K562 (cell line): ENCODE data around the gene NTRK2. TPM values are rescaled to one million over a fixed set of nuclear protein-coding genes. Genes with fewer than 3 reads are reported as not detected.

Experiments used
- ATAC-seq: fragments of 200-7000 bp; cut with Tn5 transposase; 3 replicates; pipeline ENCODE4 v1.9.1; 2020; ENCODE audit warnings: moderate library complexity
- BruUV-seq: library from RNA; stranded (reverse); fragments of 400-500 nt; replicated peaks from 2 replicates; lab custom pipeline; 2021; lab: Mats Ljungman, UMichigan
- CTCF ChIA-PET: fragments of 300-600 bp; formaldehyde crosslinking; extraction: SDS; loops from one replicate; lab custom pipeline; 2021; ENCODE audit warnings: low intra/inter-chr PET ratio; lab: Yijun Ruan, JAX
- POLR2A ChIA-PET: fragments of 300-600, 350-650 bp; sonication (Branson Sonifier 250); formaldehyde crosslinking; extraction: SDS; loops from one replicate; lab custom pipeline; 2021; ENCODE audit warnings: antibody characterized with exemption, inconsistent platforms; lab: Yijun Ruan, JAX
- DNase-seq, 4 experiments: peaks; one replicate each; pipeline versions ENCODE4 v3.0.0 to v3.0.0-alpha.2; 2011 to 2018; ENCODE audit warnings: low spot score in 3 of 4, mixed read lengths in 3 of 4; ENCODE audit errors: extremely low read depth in 1 of 4
- FAIRE-seq: peaks from 2 replicates; lab custom pipeline; 2011; peaks lifted over from hg19 to GRCh38; lab: Jason Lieb, UNC
- H2AFZ ChIP-seq: 2 replicates; pipeline ENCODE4 v1.6.0; 2011; ENCODE audit warnings: low read depth, low read length, control low read depth, inconsistent platforms
- H3K27ac ChIP-seq: fragments of 200-600 bp; 3 replicates; pipeline ENCODE4 v1.8.0; 2011; ENCODE audit warnings: low read depth, mild to moderate bottlenecking, control low read depth, inconsistent platforms, low read length, moderate library complexity, mixed read lengths; ENCODE audit errors: extremely low read depth
- H3K27me3 ChIP-seq, 2 experiments: fragments of 300-600 bp in 1 of 2; 2 replicates in 1 of 2; 3 replicates in 1 of 2; pipeline versions ENCODE4 v1.6.0 to v1.8.0; 2011; ENCODE audit warnings: inconsistent platforms in 2 of 2, low read length in 2 of 2, mild to moderate bottlenecking in 1 of 2, mixed read lengths in 1 of 2, moderate library complexity in 1 of 2; ENCODE audit not compliant: control insufficient read depth in 2 of 2, insufficient read depth in 2 of 2
- H3K36me3 ChIP-seq: fragments of 300-600 bp; 3 replicates; pipeline ENCODE4 v1.8.0; 2011; ENCODE audit warnings: mild to moderate bottlenecking, low read length, inconsistent platforms; ENCODE audit not compliant: control insufficient read depth, insufficient read depth
- H3K4me1 ChIP-seq, 2 experiments: fragments of 200-600 bp in 1 of 2; replicated peaks in 1 of 2; 2 replicates in 1 of 2; 3 replicates in 1 of 2; pipeline versions ENCODE4 v1.5.1 to v1.8.0; 2011; ENCODE audit warnings: inconsistent platforms in 2 of 2, low read length in 2 of 2, mild to moderate bottlenecking in 1 of 2, mixed read lengths in 1 of 2, moderate library complexity in 1 of 2; ENCODE audit not compliant: control insufficient read depth in 2 of 2, insufficient read depth in 2 of 2
- H3K4me2 ChIP-seq: 2 replicates; pipeline ENCODE4 v1.6.1; 2011; ENCODE audit warnings: low read length, control low read depth, inconsistent platforms, mixed read lengths; ENCODE audit not compliant: insufficient read depth
- H3K4me3 ChIP-seq: fragments of 200-600 bp; sonication (generic), shearing (Covaris generic); 2 replicates; pipeline ENCODE4 v1.5.1; 2016; ENCODE audit warnings: control low read depth, inconsistent platforms
- H3K79me2 ChIP-seq: fragments of 200-600 bp; 3 replicates; pipeline ENCODE4 v1.8.0; 2011; ENCODE audit warnings: low read length, inconsistent platforms; ENCODE audit not compliant: control insufficient read depth, insufficient read depth
- H3K9ac ChIP-seq, 2 experiments: 2 replicates each; pipeline versions ENCODE4 v1.6.0 to v1.6.1; 2011; ENCODE audit warnings: low read depth in 2 of 2, low read length in 2 of 2, control low read depth in 1 of 2, inconsistent platforms in 1 of 2, mild to moderate bottlenecking in 1 of 2, mixed read lengths in 1 of 2; ENCODE audit not compliant: insufficient read depth in 1 of 2
- H3K9me1 ChIP-seq: one replicate; pipeline ENCODE4 v1.6.0; 2011; ENCODE audit warnings: inconsistent platforms, mild to moderate bottlenecking, low read length, moderate library complexity; ENCODE audit not compliant: control insufficient read depth, insufficient read depth
- H3K9me3 ChIP-seq: replicated peaks from 2 replicates; pipeline ENCODE4 v1.5.1; 2011; ENCODE audit warnings: low read depth, low read length, inconsistent platforms; ENCODE audit not compliant: control insufficient read depth, insufficient read depth
- H4K20me1 ChIP-seq: replicated peaks from 2 replicates; pipeline ENCODE4 v1.6.1; 2011; ENCODE audit warnings: low read length, inconsistent platforms, mixed read lengths; ENCODE audit not compliant: control insufficient read depth, insufficient read depth
- RBM25 ChIP-seq: fragments of 200-400 bp; formaldehyde crosslinking; IDR thresholded peaks from 2 replicates; pipeline ENCODE4 v1.6.1; 2018; ENCODE audit warnings: low read length, low read depth, moderate library complexity; ENCODE audit not compliant: severe bottlenecking
- ZNF766 ChIP-seq: fragments of 200-800 bp; sonication (Bioruptor generic); conservative IDR thresholded peaks from 2 replicates; pipeline ENCODE4 v1.6.1; 2016; ENCODE audit warnings: missing genetic modification characterization, missing compliant biosample characterization
- WGBS: fragments of 100-300 bp; shearing (Covaris generic); methylation state at CpG from one replicate; pipeline ENCODE4 v1.1.6; 2016; ENCODE audit warnings: low coverage, mixed read lengths; ENCODE audit not compliant: insufficient coverage; ENCODE audit errors: missing lambda C conversion rate; 5-methylcytosine and 5-hydroxymethylcytosine counted together
- in situ Hi-C: fragments of 300-500 bp; cut with MboI; formaldehyde crosslinking; loops from 4 replicates; pipeline ENCODE4 v1.15.0; 2018; ENCODE audit warnings: inconsistent platforms, mixed read lengths
- intact Hi-C: fragments of 100-400 bp; cut with micrococcal nuclease; formaldehyde crosslinking; loops from 2 replicates; pipeline ENCODE4 v1.14.2; 2022
- polyA plus RNA-seq, 8 experiments: library from polyadenylated mRNA; depleted of rRNA in 4 of 8; stranded (reverse) in 5 of 8; unstranded in 3 of 8; fragments of >200 nt; fragmentation: Nextera tagmentation in 2 of 8; fragmentation: Illumina TruSeq in 1 of 8; extraction: Ambion mirVana in 2 of 8; extraction: Trizol in 1 of 8; gene quantifications; 2 replicates each; pipeline versions ENCODE4 v1.2.1 to v1.2.3, GENCODE V29; 2011 to 2014; ENCODE audit warnings: inconsistent platforms in 1 of 8, missing spikeins in 1 of 8
- total RNA-seq, 7 experiments: library from RNA; depleted of rRNA in 6 of 7; stranded (reverse); fragments of >200 nt in 6 of 7; fragmentation: Illumina TruSeq in 2 of 7; extraction: Trizol in 2 of 7; gene quantifications; 2 replicates each; pipeline versions ENCODE4 v1.2.1 to v1.2.3, GENCODE V29; 2011 to 2021; ENCODE audit warnings: low replicate concordance in 1 of 7
- TF ChIP-seq, protein P1 (sequence below): fragments of 450-650 bp; conservative IDR thresholded peaks from 2 replicates; pipeline ENCODE4 v1.6.1; 2016; ENCODE audit warnings: missing genetic modification characterization, low read depth, mild to moderate bottlenecking, missing compliant biosample characterization, moderate library complexity
- TF ChIP-seq, protein P2 (sequence below): fragments of 250-450 bp; sonication (Bioruptor Pico); IDR thresholded peaks from 2 replicates; pipeline ENCODE4 v1.8.0; 2021; ENCODE audit warnings: mild to moderate bottlenecking, moderate library complexity

Gene NTRK2
- total and polyA plus RNA-seq, 9 of the 15 experiments (the other 6 are each of a cell fraction or from before 2014, with no cell fraction given), result not detected

DNA sequence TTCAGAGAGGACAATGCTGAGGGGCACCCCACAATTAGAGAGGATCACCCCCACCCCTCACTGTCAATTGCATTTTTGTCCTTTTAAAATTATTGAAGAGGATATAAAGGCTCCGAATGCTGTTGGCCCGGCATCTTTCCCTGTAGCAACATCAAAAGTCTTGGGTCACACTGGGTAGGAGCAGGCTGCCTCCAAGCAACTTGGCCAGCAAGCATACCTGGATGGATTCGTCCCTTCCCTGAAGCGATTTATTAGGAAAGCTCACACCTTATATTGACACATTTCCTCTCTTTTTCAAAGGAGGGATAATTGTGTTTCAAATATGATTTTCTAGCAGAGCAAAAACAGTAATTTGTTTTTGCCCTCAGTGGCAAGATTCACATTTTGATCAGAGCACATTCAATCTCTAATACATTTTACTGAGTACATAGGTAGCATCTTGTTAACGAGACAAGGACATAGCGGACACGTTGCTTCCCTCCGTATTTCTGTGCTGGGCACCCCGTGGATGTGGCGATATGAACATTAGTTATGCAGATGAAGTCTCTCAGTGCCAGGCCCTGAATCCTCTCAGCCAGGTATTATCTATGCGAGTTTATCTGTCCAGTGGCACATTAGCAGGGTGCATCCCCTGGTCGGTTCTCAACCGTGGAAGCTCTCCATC is 321.5 kb downstream of the NTRK2 start:
- H3K4me1 ChIP-seq, result no peaks in the 10 kb centered on the region
- DNase-seq (no peak), ATAC-seq (no peak), FAIRE-seq (no peak)
- no peaks in the 10 kb centered on the region for H3K27me3 ChIP-seq
- intact Hi-C loops, result no loop called here
- no peaks in the 10 kb centered on the region for H3K36me3 ChIP-seq
- no peaks in the 10 kb centered on the region for H3K79me2 ChIP-seq
- BruUV-seq, result no TSS peak
- in situ Hi-C loops, result no loop called here
- CTCF ChIA-PET, result no interaction called here
- no peak overlapping the region for H3K4me2 ChIP-seq
- TF ChIP-seq ZNF766 (CRISPR knock-in tag) (no peak), RBM25 (no peak)
- TF ChIP-seq, protein P1, sequence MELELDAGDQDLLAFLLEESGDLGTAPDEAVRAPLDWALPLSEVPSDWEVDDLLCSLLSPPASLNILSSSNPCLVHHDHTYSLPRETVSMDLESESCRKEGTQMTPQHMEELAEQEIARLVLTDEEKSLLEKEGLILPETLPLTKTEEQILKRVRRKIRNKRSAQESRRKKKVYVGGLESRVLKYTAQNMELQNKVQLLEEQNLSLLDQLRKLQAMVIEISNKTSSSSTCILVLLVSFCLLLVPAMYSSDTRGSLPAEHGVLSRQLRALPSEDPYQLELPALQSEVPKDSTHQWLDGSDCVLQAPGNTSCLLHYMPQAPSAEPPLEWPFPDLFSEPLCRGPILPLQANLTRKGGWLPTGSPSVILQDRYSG (tag), result no peak
- TF ChIP-seq, protein P2, sequence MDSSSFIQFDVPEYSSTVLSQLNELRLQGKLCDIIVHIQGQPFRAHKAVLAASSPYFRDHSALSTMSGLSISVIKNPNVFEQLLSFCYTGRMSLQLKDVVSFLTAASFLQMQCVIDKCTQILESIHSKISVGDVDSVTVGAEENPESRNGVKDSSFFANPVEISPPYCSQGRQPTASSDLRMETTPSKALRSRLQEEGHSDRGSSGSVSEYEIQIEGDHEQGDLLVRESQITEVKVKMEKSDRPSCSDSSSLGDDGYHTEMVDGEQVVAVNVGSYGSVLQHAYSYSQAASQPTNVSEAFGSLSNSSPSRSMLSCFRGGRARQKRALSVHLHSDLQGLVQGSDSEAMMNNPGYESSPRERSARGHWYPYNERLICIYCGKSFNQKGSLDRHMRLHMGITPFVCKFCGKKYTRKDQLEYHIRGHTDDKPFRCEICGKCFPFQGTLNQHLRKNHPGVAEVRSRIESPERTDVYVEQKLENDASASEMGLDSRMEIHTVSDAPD (CRISPR knock-in tag), result no peak
- H3K4me3 ChIP-seq, result no peak overlapping the region
- no peaks in the 10 kb centered on the region for H3K9me1 ChIP-seq
- H2AFZ ChIP-seq, result no peak overlapping the region
- no peaks in the 10 kb centered on the region for H4K20me1 ChIP-seq
- WGBS, result 0% methylated on average over 9 of the region's 13 CpGs
- no peaks in the 10 kb centered on the region for H3K9me3 ChIP-seq
- no peak overlapping the region for H3K9ac ChIP-seq
- POLR2A ChIA-PET, result interaction anchor here (0.6 kb wide), 1 partner anchor 1415 kb away, joined by 3 read pairs; no protein-coding TSS in a partner anchor
- H3K27ac ChIP-seq, result no peak overlapping the region
